Right atrium auricular region (tissue), 2 donors: Measurements from ENCODE around the gene CFAP210. TPM values are rescaled to one million over a fixed set of nuclear protein-coding genes. Genes with fewer than 3 reads are reported as not detected.

Experiments
- DNase-seq: peaks from one replicate; pipeline ENCODE4 v3.0.0-alpha.2; 2019; ENCODE audit warnings: low spot score
- H3K27ac ChIP-seq, 2 donors: fragments of 200-600 bp; sonication (generic); 1 replicate in 1 of 2; 2 replicates in 1 of 2; pipeline ENCODE4 v1.5.1; 2016 to 2019
- H3K27me3 ChIP-seq, 2 donors: fragments of 200-600 bp; sonication (generic); one replicate each; pipeline versions ENCODE4 v1.5.1 to v1.6.0; 2017 to 2019
- H3K36me3 ChIP-seq: fragments of 200-600 bp; sonication (generic); one replicate; pipeline ENCODE4 v1.5.1; 2016
- H3K4me1 ChIP-seq, 2 donors: fragments of 200-600 bp; sonication (generic); one replicate each; pipeline versions ENCODE4 v1.5.1 to v1.6.0; 2017 to 2019
- H3K4me3 ChIP-seq, 2 donors: fragments of 200-600 bp; sonication (generic); 1 replicate in 1 of 2; 2 replicates in 1 of 2; pipeline ENCODE4 v1.5.1; 2017 to 2019; ENCODE audit warnings: mild to moderate bottlenecking in 1 of 2, moderate library complexity in 1 of 2
- H3K9me3 ChIP-seq, 2 donors: fragments of 200-600 bp; sonication (generic); one replicate each; pipeline ENCODE4 v1.5.1; 2019
- CTCF ChIP-seq, 2 donors: fragments of 200-600 bp; sonication (generic); IDR thresholded peaks; one replicate each; pipeline ENCODE4 v1.5.1; 2019; ENCODE audit warnings: antibody characterized with exemption in 2 of 2
- total RNA-seq, 2 donors: library from RNA; depleted of rRNA; stranded (reverse); fragments of >200 nt; gene quantifications; one replicate each; pipeline ENCODE4 v1.1.0, GENCODE V29; 2016

The CFAP210 gene
- not detected for total RNA-seq

- TF ChIP-seq CTCF (IDR thresholded peaks at IDR 0.05), result no peak
- Histone ChIP-seq H3K9me3 (peaks cover 0 to 5% of the 10 kb centered on the region in 2 donors), H3K4me1 (peaks cover 0 to 17% of the 10 kb centered on the region in 2 donors)
These were observed at the start of gene CFAP210, which contains the start of gene PHOSPHO2 for GRCh38 chr2:169694113-169694893. Gene CFAP210, minus strand, starts transcription at chr2:169694405. Its CDS starts 78 bp downstream, at chr2:169694327. Gene PHOSPHO2, plus strand, starts transcription at chr2:169694469. Its CDS starts 6,503 bp downstream, at chr2:169700972.

GRCh38 chr2:169743549-169743948 lies 49.3 kb upstream of the CFAP210 start:
- Histone ChIP-seq H3K27me3 (no peaks in the 10 kb centered on the region), H3K4me3 (no peak overlapping the region), H3K4me1 (no peaks in the 10 kb centered on the region), H3K9me3 (no peaks in the 10 kb centered on the region), H3K27ac (no peak overlapping the region), H3K36me3 (peaks cover 7% of the 10 kb centered on the region)
- DNase-seq, result no peak
- TF ChIP-seq CTCF (IDR thresholded peaks at IDR 0.05), result no peak

More at GRCh38 chr2:169694113-169694893, at the start of gene CFAP210, which contains the start of gene PHOSPHO2:
- Histone ChIP-seq H3K4me3 (peak within 1 kb of the TSS; percentile 55 to 81), H3K27me3 (no peaks in the 10 kb centered on the region), H3K36me3 (no peaks in the 10 kb centered on the region), H3K27ac (peak within 1 kb of the TSS; percentile 82 to 87)
- DNase-seq, result peak; percentile 100

GRCh38 chr2:169739351-169739750 lies 45.1 kb upstream of the CFAP210 start:
- Histone ChIP-seq H3K4me3 (no peak overlapping the region), H3K4me1 (peaks cover 0 to 4% of the 10 kb centered on the region in 2 donors), H3K9me3 (no peaks in the 10 kb centered on the region), H3K27me3 (no peaks in the 10 kb centered on the region), H3K36me3 (peaks cover 5% of the 10 kb centered on the region), H3K27ac (no peak overlapping the region)
- TF ChIP-seq CTCF (IDR thresholded peaks at IDR 0.05), result no peak
- DNase-seq, result no peak

GRCh38 chr2:169738566-169739229 lies 44.5 kb upstream of the CFAP210 start:
- H3K9me3 ChIP-seq, result no peaks in the 10 kb centered on the region
- H3K36me3 ChIP-seq, result no peaks in the 10 kb centered on the region
- TF ChIP-seq CTCF (IDR thresholded peaks at IDR 0.05), result no peak
- peaks cover 0 to 4% of the 10 kb centered on the region in 2 donors for H3K4me1 ChIP-seq
- DNase-seq, result no peak
- H3K4me3 ChIP-seq, result no peak overlapping the region
- no peaks in the 10 kb centered on the region for H3K27me3 ChIP-seq
- H3K27ac ChIP-seq, result no peak overlapping the region

- no peak for TF ChIP-seq CTCF (IDR thresholded peaks at IDR 0.05)
- Histone ChIP-seq H3K4me3 (peak overlapping the region; percentile 15 to 23), H3K9me3 (no peaks in the 10 kb centered on the region), H3K27ac (peak overlapping the region in 1 of 2 donors; percentile 35), H3K36me3 (no peaks in the 10 kb centered on the region), H3K4me1 (peaks cover 0 to 12% of the 10 kb centered on the region in 2 donors), H3K27me3 (no peaks in the 10 kb centered on the region)
- DNase-seq, result no peak
These were observed 42.7 kb upstream of the CFAP210 start for GRCh38 chr2:169736902-169737301.
